ENCODE measurements around the gene CCDC92.
"Not testable (repeated sequence)": the region's sequence is repeated elsewhere in the genome, so short reads cannot be mapped to it uniquely, and the experiment has no call there.

DNA sequence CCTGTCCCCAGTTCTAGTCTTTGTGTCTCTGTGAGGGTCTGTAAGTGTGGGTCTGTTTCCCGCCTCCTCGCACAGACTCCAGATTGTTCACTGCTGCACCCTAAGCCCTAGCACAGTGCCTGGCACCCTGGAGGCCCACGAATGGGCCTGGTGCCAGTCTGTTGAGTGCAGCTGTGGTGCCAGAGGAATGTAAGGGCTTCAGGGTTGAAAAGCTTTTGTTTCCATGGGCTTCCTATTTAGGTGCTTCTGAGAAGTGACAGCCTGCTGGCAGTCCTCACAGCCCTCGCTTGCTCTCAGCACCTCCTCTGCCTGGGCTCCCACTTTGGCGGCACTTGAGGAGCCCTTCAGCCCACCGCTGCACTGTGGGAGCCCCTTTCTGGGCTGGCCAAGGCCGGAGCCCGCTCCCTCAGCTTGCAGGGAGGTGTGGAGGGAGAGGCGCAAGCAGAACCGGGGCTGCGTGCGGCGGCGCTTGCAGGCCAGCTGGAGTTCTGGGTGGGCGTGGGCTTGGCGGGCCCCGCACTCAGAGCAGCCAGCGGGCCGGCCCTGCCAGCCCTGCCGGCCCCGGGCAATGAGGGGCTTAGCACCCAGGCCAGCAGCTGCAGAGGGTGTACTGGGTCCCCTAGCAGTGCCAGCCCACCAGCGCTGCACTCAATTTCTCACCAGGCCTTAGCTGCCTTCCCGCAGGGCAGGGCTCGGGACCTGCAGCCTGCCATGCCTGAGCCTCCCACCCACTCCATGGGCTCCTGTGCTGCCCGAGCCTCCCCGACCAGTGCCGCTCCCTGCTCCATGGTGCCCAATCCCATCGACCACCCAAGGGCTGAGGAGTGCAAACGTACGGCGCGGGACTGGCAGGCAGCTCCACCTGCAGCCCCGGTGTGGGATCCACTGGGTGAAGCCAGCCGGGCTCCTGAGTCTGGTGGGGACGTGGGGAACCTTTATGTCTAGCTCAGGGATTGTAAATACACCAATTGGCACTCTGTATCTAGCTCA, 25.8 kb downstream of the CCDC92 start:
- TF ChIP-seq POLR2A (IDR thresholded peaks at IDR 0.05; ENCODE audit: low read depth, low read length); EZH2 (IDR thresholded peaks at IDR 0.05; ENCODE audit: borderline replicate concordance, low read depth, low read length, severe bottlenecking); MYC (IDR thresholded peaks at IDR 0.05; ENCODE audit: low read depth, low read length); FOS (IDR thresholded peaks at IDR 0.05; ENCODE audit: borderline replicate concordance, insufficient read depth, low read length): not testable (repeated sequence)
- TF ChIP-seq, protein P1, sequence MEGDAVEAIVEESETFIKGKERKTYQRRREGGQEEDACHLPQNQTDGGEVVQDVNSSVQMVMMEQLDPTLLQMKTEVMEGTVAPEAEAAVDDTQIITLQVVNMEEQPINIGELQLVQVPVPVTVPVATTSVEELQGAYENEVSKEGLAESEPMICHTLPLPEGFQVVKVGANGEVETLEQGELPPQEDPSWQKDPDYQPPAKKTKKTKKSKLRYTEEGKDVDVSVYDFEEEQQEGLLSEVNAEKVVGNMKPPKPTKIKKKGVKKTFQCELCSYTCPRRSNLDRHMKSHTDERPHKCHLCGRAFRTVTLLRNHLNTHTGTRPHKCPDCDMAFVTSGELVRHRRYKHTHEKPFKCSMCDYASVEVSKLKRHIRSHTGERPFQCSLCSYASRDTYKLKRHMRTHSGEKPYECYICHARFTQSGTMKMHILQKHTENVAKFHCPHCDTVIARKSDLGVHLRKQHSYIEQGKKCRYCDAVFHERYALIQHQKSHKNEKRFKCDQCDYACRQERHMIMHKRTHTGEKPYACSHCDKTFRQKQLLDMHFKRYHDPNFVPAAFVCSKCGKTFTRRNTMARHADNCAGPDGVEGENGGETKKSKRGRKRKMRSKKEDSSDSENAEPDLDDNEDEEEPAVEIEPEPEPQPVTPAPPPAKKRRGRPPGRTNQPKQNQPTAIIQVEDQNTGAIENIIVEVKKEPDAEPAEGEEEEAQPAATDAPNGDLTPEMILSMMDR (IDR thresholded peaks at IDR 0.05; ENCODE audit: extremely low read depth in 1 of 2, insufficient read depth in 1 of 2, low read depth in 1 of 2, low read length in 2 of 2), result not testable (repeated sequence)
- TF ChIP-seq, protein P2, sequence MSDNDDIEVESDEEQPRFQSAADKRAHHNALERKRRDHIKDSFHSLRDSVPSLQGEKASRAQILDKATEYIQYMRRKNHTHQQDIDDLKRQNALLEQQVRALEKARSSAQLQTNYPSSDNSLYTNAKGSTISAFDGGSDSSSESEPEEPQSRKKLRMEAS (IDR thresholded peaks at IDR 0.05; ENCODE audit: insufficient read depth, insufficient read length), result not testable (repeated sequence)
